ENCODE data around the gene COL15A1. TPM values are rescaled to one million over a fixed set of nuclear protein-coding genes. Genes with fewer than 3 reads are reported as not detected.
"Not testable (repeated sequence)": the region's sequence is repeated elsewhere in the genome, so short reads cannot be mapped to it uniquely, and the experiment has no call there.

Gene COL15A1
- total RNA-seq, 1 experiment from 2014 or later: 0.09 TPM

DNA sequence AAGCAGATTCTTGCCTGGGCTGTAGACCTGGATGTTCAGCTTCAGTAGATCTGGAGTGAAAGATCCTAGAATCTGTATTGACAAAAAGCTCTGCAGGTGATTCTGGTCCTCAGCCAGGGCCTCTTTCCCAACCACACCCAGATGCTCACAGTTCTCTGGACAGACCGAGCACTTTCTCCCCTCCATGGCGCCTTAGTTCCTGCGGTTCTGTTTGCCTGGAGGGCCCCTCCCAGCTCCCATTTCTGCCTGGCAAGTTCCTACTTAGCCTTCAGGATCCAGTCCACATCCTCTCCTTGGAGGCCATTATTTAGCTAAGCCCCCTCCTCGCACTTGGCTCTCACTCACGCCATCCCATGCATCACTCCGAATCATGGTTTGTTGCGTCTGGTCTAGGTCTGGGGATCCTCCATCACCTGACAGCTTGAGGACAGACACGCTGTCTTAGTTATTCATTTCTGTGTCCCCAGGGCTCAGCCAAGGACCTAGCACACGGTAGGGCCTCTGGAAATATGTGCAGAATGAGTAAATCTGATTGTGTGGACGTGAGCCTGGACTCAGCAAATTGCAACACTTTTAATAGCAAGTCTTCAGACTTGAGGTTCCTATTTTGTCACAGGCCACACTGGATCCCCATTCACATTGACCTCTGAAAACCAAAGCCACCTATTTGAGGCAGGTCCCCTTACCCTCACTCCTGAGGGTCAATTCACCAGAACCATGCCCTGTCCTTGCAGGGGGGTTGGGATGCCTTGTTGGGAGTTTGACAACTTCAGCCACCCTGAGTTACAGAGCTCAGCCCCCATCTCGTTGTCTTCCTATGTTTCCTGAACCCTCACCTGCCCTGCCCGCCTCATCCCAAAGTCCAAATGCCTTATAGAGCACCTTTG is 50.7 kb downstream of the COL15A1 start:
- no peak for DNase-seq (ENCODE audit: low spot score)

DNA sequence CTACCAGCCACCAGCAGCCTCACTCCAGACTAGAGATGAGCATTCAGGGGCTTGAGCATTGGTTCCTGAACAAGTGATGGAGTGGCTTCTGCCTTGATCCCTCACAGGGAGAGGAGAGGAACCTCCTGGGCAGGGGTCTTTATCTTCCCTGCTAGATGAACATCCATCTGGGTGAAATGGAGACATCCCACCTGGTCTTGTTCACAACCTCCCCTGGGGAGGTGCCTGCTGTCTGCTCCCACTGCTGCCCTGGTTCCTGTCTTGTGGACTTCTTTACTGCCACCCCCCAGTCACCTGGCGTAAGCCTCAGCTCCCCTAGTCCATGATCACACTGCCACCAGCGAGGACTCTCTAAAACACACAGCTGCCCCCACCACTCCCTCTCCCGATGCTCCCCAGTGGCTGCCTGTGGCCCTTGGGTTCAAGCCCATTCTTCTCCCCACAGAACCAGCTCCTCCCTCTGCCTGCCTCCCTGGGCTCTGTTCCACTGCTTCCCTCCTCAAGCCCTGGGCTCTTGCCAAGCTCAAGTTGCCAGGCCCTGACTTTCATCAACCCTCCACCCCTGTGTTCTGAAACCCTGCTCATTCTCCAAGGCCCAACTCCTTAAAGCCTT is 51.5 kb downstream of the COL15A1 start:
- DNase-seq (ENCODE audit: low spot score): no peak

- DNase-seq (ENCODE audit: low spot score): no peak
These were observed 52.3 kb downstream of the COL15A1 start for GRCh38 chr9:98995971-98996504.

- no peak for DNase-seq (ENCODE audit: low spot score)
These were observed 53.9 kb downstream of the COL15A1 start for GRCh38 chr9:98997604-98998003.

DNA sequence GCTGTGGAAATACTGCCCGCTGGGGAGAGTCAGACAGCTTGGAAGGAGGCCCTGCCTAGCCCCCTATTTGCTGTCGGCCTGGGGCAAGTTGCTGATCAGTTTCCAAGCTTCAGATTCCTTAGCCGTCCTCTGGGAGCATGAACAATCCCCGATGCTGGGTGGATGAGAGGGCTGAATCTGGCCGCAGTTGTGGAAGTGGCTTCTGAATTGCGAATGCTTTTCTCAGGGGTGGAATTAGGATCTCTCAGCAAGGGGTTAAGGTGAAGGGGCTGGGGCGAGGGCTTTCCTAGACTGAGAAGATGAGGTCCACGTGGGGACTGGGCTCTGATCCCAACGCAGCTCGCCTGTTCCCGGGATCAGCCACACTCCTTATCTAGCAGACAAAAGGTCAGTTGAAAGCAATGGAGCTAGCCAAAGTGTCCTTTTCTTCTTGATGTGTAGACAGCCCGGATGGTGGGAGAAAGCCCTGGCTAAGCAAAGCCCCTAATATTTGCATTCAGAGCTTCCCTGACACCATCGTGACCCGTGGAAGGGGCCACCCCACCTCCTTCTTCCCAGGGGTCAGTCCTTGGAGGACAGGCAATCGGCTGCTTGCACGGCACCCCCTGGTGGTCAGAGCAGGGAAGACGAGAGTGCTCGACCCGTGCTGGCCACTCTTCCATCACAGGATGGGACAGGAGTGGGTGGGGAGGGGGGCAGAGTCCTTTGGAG is 54.9 kb downstream of the COL15A1 start:
- DNase-seq (ENCODE audit: low spot score): peak; percentile 74

DNA sequence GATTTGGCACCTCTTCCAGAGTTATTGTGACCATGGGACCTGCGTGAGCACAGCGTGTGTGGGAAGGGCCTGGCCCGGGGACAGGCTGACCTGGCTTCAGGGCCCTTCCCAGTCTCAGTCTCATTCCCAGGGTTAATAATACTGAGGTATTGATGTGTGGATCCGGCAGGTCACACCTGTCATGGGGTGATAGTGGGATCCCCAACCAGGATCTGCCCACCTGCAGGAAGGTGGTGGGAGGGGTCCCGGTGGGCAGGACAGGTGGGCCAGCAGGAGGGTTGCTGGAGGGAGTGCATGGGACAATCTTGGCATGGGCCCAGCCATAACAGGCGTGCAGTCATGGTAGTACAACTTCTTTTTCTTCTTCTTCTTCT is 55.4 kb downstream of the COL15A1 start:
- no peak for DNase-seq (ENCODE audit: low spot score)

GRCh38 chr9:99000476-99001395 is 57.0 kb downstream of the COL15A1 start:
- DNase-seq (ENCODE audit: low spot score): peak; percentile 64

DNA sequence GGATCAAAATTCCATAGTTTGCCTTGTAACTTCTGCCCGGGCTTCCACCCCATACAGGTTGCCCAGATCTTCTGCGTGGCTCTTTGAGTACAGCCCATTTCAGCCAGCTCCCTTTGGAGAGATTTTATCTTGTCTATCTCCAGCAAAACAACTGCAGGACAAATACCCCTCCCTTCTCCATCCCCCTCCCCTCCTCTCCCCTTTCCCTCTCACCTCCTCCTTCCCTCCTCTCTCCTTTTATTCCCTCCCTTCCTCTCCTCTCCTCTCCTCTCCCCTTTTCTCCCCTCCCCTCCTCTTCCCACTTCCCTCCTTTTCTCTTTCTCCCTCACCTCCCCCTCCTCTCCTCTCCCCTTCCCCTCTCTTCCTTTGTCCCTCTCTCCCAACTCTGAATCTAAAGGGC is 58.2 kb downstream of the COL15A1 start:
- DNase-seq (ENCODE audit: low spot score): no peak

DNA sequence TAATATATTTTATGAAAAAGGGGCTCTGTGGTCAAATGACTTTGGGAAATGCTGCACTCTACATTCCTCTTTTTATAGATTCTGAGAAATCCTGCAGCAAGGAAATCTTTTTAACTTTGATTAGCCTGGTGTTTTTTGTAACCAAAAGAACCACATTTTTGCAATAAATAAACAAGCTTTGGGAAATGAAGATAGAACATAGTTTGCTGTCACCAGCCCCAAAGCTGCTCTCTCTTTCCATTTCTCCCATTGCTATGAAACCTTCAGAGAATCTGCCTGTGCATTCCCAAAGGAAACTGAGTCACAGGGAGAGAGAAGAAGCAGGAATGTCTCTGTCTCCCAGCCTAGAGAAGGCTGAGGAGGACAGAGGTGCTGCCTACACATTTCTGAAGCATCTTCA is 59.0 kb downstream of the COL15A1 start:
- DNase-seq (ENCODE audit: low spot score): no peak

DNA sequence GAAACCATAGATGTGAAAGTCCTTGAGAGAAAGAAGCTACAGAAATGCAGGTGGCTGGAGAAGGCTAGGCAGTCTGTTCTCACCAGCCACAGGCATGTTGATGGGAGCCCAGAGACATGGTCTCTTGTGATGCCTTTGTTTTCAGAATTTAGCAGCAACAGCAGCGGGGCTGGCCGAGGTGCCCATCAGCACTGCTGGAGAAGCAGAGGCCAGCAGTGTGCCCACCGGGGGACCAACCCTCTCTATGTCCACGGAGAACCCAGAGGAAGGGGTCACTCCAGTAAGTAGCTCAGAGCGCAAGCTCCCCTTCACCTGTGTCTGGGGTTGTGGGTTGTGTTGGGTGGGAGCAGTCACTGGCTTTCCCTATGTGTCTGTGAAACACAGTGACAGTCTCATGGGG is 59.6 kb downstream of the COL15A1 start:
- no peak for DNase-seq (ENCODE audit: low spot score)

GRCh38 chr9:99004115-99004514 is 60.4 kb downstream of the COL15A1 start:
- DNase-seq (ENCODE audit: low spot score): no peak

DNA sequence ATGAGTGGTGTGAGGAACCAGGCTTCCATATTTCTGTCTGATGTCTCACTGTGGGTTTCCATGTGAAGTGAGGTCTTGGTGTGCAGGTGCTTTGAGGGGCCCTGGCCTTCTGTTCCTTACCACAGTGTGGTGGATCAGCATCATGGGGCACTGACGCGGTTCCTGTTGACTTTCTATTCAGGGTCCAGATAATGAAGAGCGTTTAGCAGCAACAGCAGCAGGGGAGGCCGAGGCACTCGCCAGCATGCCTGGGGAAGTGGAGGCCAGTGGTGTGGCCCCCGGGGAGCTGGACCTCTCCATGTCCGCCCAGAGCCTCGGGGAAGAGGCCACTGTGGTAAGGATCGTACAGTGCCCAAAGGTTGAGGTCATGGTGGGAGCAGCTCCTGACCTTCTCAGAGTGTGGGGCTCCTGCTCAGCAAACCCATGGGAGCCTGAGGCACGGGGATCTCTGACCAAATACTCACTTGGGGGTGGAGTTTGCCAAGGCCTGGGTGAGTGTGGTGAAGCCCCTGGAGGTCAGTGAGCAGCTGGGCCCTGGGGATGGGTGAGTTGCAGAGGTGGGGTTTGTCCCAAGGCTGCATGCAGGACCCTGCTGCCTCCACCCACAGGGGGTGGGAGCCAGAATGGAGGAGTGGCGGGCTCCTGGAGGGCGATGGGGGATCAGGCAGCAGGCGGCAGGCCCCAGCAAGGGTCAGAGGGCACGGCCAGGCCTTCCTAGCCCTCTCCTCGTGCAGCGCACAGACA is 61.2 kb downstream of the COL15A1 start:
- DNase-seq (ENCODE audit: low spot score): no peak

GRCh38 chr9:99005651-99006050 is 61.9 kb downstream of the COL15A1 start:
- DNase-seq (ENCODE audit: low spot score): no peak

- no peak for DNase-seq (ENCODE audit: low spot score)
These were observed 62.8 kb downstream of the COL15A1 start for GRCh38 chr9:99006511-99006910.

GRCh38 chr9:99006979-99007378 is 63.3 kb downstream of the COL15A1 start:
- no peak for DNase-seq (ENCODE audit: low spot score)

GRCh38 chr9:99008203-99008602 is 64.5 kb downstream of the COL15A1 start:
- no peak for DNase-seq (ENCODE audit: low spot score)

GRCh38 chr9:99010393-99010792 is 66.7 kb downstream of the COL15A1 start:
- not testable (repeated sequence) for DNase-seq (ENCODE audit: low spot score)

- peak; percentile 51 for DNase-seq (ENCODE audit: low spot score)
These were observed 67.5 kb downstream of the COL15A1 start for GRCh38 chr9:99011161-99011709.

DNA sequence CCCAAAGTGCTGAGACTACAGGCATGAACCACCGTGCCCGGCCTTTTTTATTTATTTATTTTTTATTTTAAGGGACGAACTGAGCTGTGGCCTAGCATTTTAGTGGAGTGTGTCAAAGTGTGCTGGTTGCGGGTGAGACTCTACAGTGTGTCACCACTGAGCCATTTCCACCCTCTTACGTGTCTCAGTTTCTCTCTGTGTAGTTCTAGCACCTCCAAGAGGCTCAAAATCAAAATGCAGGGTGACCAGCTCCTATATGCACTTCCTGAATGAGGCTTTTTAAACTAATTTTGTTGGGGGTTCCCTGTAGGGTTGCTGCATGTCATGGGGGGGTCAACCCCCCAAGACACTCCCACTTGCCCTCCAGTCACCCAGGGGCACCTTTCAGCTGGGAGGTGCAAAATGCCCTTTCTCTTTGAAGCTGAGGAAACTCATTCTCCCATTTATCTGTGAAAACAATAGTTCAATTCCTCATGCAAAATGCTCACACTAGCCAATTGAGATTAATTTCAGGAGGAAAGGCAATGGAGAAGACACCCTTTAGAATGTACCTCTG is 69.3 kb downstream of the COL15A1 start:
- DNase-seq (ENCODE audit: low spot score): no peak

- no peak for DNase-seq (ENCODE audit: low spot score)
These were observed 69.8 kb downstream of the COL15A1 start for GRCh38 chr9:99013550-99013949.

All from A172 (cell line).